CD14-positive monocyte (primary cell): ENCODE measurements around the gene GNB4. TPM values are rescaled to one million over a fixed set of nuclear protein-coding genes. Genes with fewer than 3 reads are reported as not detected.

Experiments
- DNase-seq, 3 donors: peaks; one replicate each; pipeline ENCODE4 v3.0.0-alpha.2; 2011 to 2022
- H2AFZ ChIP-seq: 2 replicates; pipeline ENCODE4 v1.6.0; 2012; ENCODE audit warnings: mild to moderate bottlenecking, low read depth, low read length, inconsistent platforms; ENCODE audit not compliant: insufficient read depth, poor library complexity, severe bottlenecking
- H3K27ac ChIP-seq, 2 donors: 1 replicate in 1 of 2; 2 replicates in 1 of 2; pipeline ENCODE4 v1.5.1; 2012 to 2013; ENCODE audit warnings: low read length in 2 of 2, control low read depth in 1 of 2, inconsistent platforms in 1 of 2, low read depth in 1 of 2, mild to moderate bottlenecking in 1 of 2
- H3K27me3 ChIP-seq, 2 donors: one replicate each; pipeline versions ENCODE4 v1.6.0 to v1.6.1; 2011 to 2013; ENCODE audit warnings: low read length in 2 of 2; ENCODE audit not compliant: control insufficient read depth in 2 of 2, insufficient read depth in 2 of 2
- H3K36me3 ChIP-seq, 2 donors: replicated peaks in 1 of 2; 1 replicate in 1 of 2; 2 replicates in 1 of 2; pipeline versions ENCODE4 v1.5.1 to v1.6.1; 2012 to 2013; ENCODE audit warnings: low read length in 2 of 2, control low read depth in 1 of 2, inconsistent platforms in 1 of 2, mild to moderate bottlenecking in 1 of 2; ENCODE audit not compliant: insufficient read depth in 2 of 2, control insufficient read depth in 1 of 2
- H3K4me1 ChIP-seq, 2 donors: 1 replicate in 1 of 2; 2 replicates in 1 of 2; pipeline versions ENCODE4 v1.5.1 to v1.6.1; 2012 to 2013; ENCODE audit warnings: low read length in 2 of 2, control low read depth in 1 of 2, inconsistent platforms in 1 of 2, mild to moderate bottlenecking in 1 of 2, moderate library complexity in 1 of 2; ENCODE audit not compliant: insufficient read depth in 2 of 2, control insufficient read depth in 1 of 2
- H3K4me2 ChIP-seq: replicated peaks from 2 replicates; pipeline ENCODE3; 2012; ENCODE audit warnings: low read length, moderate library complexity, mild to moderate bottlenecking; ENCODE audit not compliant: poor library complexity, severe bottlenecking; ENCODE audit errors: extremely low read depth
- H3K4me3 ChIP-seq, 3 experiments: fragments of 200-600 bp in 1 of 3; sonication (generic) in 1 of 3; replicated peaks in 1 of 3; 1 replicate in 2 of 3; 2 replicates in 1 of 3; pipeline ENCODE4 v1.5.1; 2011 to 2013; ENCODE audit warnings: low read length in 3 of 3, mild to moderate bottlenecking in 3 of 3, control low read depth in 2 of 3, low read depth in 2 of 3, inconsistent platforms in 1 of 3, moderate library complexity in 1 of 3
- H3K79me2 ChIP-seq: 2 replicates; pipeline ENCODE4 v1.6.0; 2012; ENCODE audit warnings: mild to moderate bottlenecking, control low read depth, inconsistent platforms, low read length, moderate library complexity; ENCODE audit not compliant: insufficient read depth
- H3K9ac ChIP-seq: 2 replicates; pipeline ENCODE4 v1.6.0; 2017; ENCODE audit warnings: low read length, mild to moderate bottlenecking; ENCODE audit not compliant: insufficient read depth, poor library complexity, severe bottlenecking
- H3K9me3 ChIP-seq, 2 donors: replicated peaks in 1 of 2; 1 replicate in 1 of 2; 2 replicates in 1 of 2; pipeline versions ENCODE4 v1.5.1 to v1.6.1; 2012 to 2013; ENCODE audit warnings: low read length in 2 of 2, control low read depth in 1 of 2; ENCODE audit not compliant: control insufficient read depth in 1 of 2, insufficient read depth in 1 of 2
- H4K20me1 ChIP-seq: 2 replicates; pipeline ENCODE4 v1.6.0; 2012; ENCODE audit warnings: mild to moderate bottlenecking, low read length, control low read depth, moderate library complexity; ENCODE audit not compliant: insufficient read depth
- H3K27ac Mint-ChIP-seq, 7 donors: one replicate each; pipeline ENCODE4 v1.8.0; 2020; ENCODE audit warnings: mild to moderate bottlenecking in 7 of 7, mixed read lengths in 7 of 7, moderate library complexity in 6 of 7, inconsistent platforms in 2 of 7
- H3K27me3 Mint-ChIP-seq, 3 donors: one replicate each; pipeline ENCODE4 v1.8.0; 2021 to 2022; ENCODE audit warnings: low read depth in 3 of 3, mild to moderate bottlenecking in 3 of 3, mixed read lengths in 3 of 3, moderate library complexity in 3 of 3, inconsistent platforms in 1 of 3
- H3K36me3 Mint-ChIP-seq, 2 donors: one replicate each; pipeline ENCODE4 v1.8.0; 2020; ENCODE audit warnings: mixed read lengths in 2 of 2, inconsistent platforms in 1 of 2, mild to moderate bottlenecking in 1 of 2
- H3K4me1 Mint-ChIP-seq: one replicate; pipeline ENCODE4 v1.8.0; 2020; ENCODE audit warnings: mild to moderate bottlenecking, mixed read lengths
- H3K4me3 Mint-ChIP-seq, 2 donors: one replicate each; pipeline ENCODE4 v1.8.0; 2020; ENCODE audit warnings: mild to moderate bottlenecking in 2 of 2, mixed read lengths in 2 of 2, moderate library complexity in 1 of 2
- H3K9me3 Mint-ChIP-seq, 7 donors: one replicate each; pipeline ENCODE4 v1.8.0; 2020 to 2022; ENCODE audit warnings: mixed read lengths in 7 of 7, mild to moderate bottlenecking in 6 of 7, moderate library complexity in 6 of 7, inconsistent platforms in 2 of 7
- CTCF ChIP-seq: fragments of 200-600 bp; IDR thresholded peaks from one replicate; pipeline ENCODE4 v1.8.0; 2022; ENCODE audit warnings: antibody characterized with exemption, mild to moderate bottlenecking
- WGBS: methylation state at CpG from one replicate; pipeline ENCODE4 v1.1.5; 2013; ENCODE audit warnings: missing lambda C conversion rate; ENCODE audit not compliant: insufficient coverage; 5-methylcytosine and 5-hydroxymethylcytosine counted together
- intact Hi-C, 2 donors: fragments of 100-400 bp; cut with micrococcal nuclease; formaldehyde crosslinking; loops; one replicate each; pipeline versions ENCODE4 v1.15.0 to v1.15.1; 2023
- polyA plus RNA-seq, 3 donors: library from polyadenylated mRNA; depleted of rRNA in 1 of 3; unstranded in 2 of 3; stranded (reverse) in 1 of 3; fragments of 300-500 nt in 2 of 3; fragments of >200 nt in 1 of 3; fragmentation: Illumina TruSeq in 2 of 3; gene quantifications; 1 replicate in 2 of 3; 2 replicates in 1 of 3; pipeline ENCODE4 v1.2.3, GENCODE V29; 2012 to 2021

Gene GNB4
- polyA plus RNA-seq, 3 donors = 15.4 to 65.1 (median 63.5) TPM

- peak overlapping the region; percentile 84 for H2AFZ ChIP-seq
- 20% methylated on average over 1 of the region's 6 CpGs for WGBS
Observed at GRCh38 chr3:179452176-179452564, 900 bp upstream of the GNB4 start.

GRCh38 chr3:179450901-179451264, 387 bp downstream of the GNB4 start:
- TF ChIP-seq CTCF = no peak
- H3K36me3 ChIP-seq = peaks cover 2% of the 10 kb centered on the region in 2 donors
- H3K9ac ChIP-seq = peak overlapping the region; percentile 87
- H3K4me2 ChIP-seq = peak overlapping the region; percentile 74
- DNase-seq = peak in 2 of 3 donors; percentile 37 to 44
- intact Hi-C loops = loop anchor here in 1 of 2 donors (5.0 to 10.0 kb wide), 2 partner anchors 111 to 306 kb away; partner anchors contain the start of genes ACTL6A and PIK3CA
- Mint-ChIP-seq H3K27me3 (peaks cover 0 to 4% (median 0%) of the 10 kb centered on the region in 3 donors), H3K36me3 (peaks cover 10 to 17% of the 10 kb centered on the region in 2 donors), H3K9me3 (no peaks in the 10 kb centered on the region), H3K4me1 (peaks cover 40% of the 10 kb centered on the region), H3K27ac (peak overlapping the region; percentile 85 to 92 (median 89)), H3K4me3 (peak overlapping the region; percentile 89 to 91)
- H3K4me1 ChIP-seq = peaks cover 22 to 25% of the 10 kb centered on the region in 2 donors
- H3K4me3 ChIP-seq = peak overlapping the region; percentile 77 to 99 (median 87)
- H3K79me2 ChIP-seq = peaks cover 51% of the 10 kb centered on the region
- WGBS = under 1% methylated on average over 41 of the region's 43 CpGs
- peaks cover 44% of the 10 kb centered on the region for H4K20me1 ChIP-seq
- H2AFZ ChIP-seq = peak overlapping the region; percentile 81
- peak overlapping the region; percentile 83 to 92 for H3K27ac ChIP-seq
- no peaks in the 10 kb centered on the region for H3K9me3 ChIP-seq
- H3K27me3 ChIP-seq = no peaks in the 10 kb centered on the region

More at GRCh38 chr3:179452176-179452564, 900 bp upstream of the GNB4 start:
- Mint-ChIP-seq H3K36me3 (peaks cover 6 to 8% of the 10 kb centered on the region in 2 donors), H3K27me3 (peaks cover 0 to 4% (median 0%) of the 10 kb centered on the region in 3 donors), H3K4me3 (peak overlapping the region; percentile 84 to 87), H3K4me1 (peaks cover 34% of the 10 kb centered on the region), H3K27ac (peak overlapping the region; percentile 88 to 97 (median 95)), H3K9me3 (no peaks in the 10 kb centered on the region)
- H3K4me1 ChIP-seq = peaks cover 22 to 25% of the 10 kb centered on the region in 2 donors
- no peak for TF ChIP-seq CTCF
- H3K9ac ChIP-seq = peak overlapping the region; percentile 87
- H3K4me3 ChIP-seq = peak overlapping the region; percentile 57 to 91 (median 77)
- H3K4me2 ChIP-seq = peak overlapping the region; percentile 74
- H3K36me3 ChIP-seq = no peaks in the 10 kb centered on the region
- H3K79me2 ChIP-seq = peaks cover 38% of the 10 kb centered on the region
- no peaks in the 10 kb centered on the region for H3K9me3 ChIP-seq
- peak overlapping the region; percentile 89 to 92 for H3K27ac ChIP-seq
- no peak for DNase-seq
- intact Hi-C loops = loop anchor here in 1 of 2 donors (5.0 to 10.0 kb wide), 2 partner anchors 110 to 307 kb away; partner anchors contain the start of genes ACTL6A and PIK3CA
- H3K27me3 ChIP-seq = no peaks in the 10 kb centered on the region
- peaks cover 31% of the 10 kb centered on the region for H4K20me1 ChIP-seq
